ENCODE results near the gene MOCS1.

The MOCS1 gene

GRCh38 chr6:39861663-39862062 is 72.6 kb downstream of the MOCS1 start:
- ChIA-PET CTCF (interaction anchor here (1.4 kb wide), 1 partner anchor 11 kb away, joined by 5 read pairs; no protein-coding TSS in a partner anchor), POLR2A (no interaction called here)
- DNase-seq (ENCODE audit: extremely low spot score) = no peak
- TF ChIP-seq CTCF (IDR thresholded peaks at IDR 0.05; ENCODE audit: control extremely low read depth, extremely low read depth, low read depth, missing control alignments) = no peak

GRCh38 chr6:39859025-39859424 is 75.2 kb downstream of the MOCS1 start:
- no peak for TF ChIP-seq CTCF (IDR thresholded peaks at IDR 0.05; ENCODE audit: control extremely low read depth, extremely low read depth, low read depth, missing control alignments)
- CTCF ChIA-PET = no interaction called here
- POLR2A ChIA-PET = no interaction called here
- no peak for DNase-seq (ENCODE audit: extremely low spot score)

GRCh38 chr6:39855356-39855995 is 78.8 kb downstream of the MOCS1 start:
- no peak for DNase-seq (ENCODE audit: extremely low spot score)
- ChIA-PET CTCF (interaction anchor here (0.9 to 5.3 kb wide), 2 partner anchors 10 to 19 kb away, joined by 3 to 54 read pairs; no protein-coding TSS in a partner anchor), POLR2A (no interaction called here)
- TF ChIP-seq CTCF (IDR thresholded peaks at IDR 0.05; ENCODE audit: control extremely low read depth, extremely low read depth, low read depth, missing control alignments) = no peak
